Lung (tissue), 12 donors: ENCODE results near the gene SAXO1. TPM values are rescaled to one million over a fixed set of nuclear protein-coding genes. Genes with fewer than 3 reads are reported as not detected.
"Not testable (repeated sequence)": the region's sequence is repeated elsewhere in the genome, so short reads cannot be mapped to it uniquely, and the experiment has no call there.

Experiments used
- ATAC-seq: fragments of 200-7000 bp; cut with Tn5 transposase; one replicate; pipeline ENCODE4 v1.9.1; 2020; ENCODE audit warnings: moderate number of reproducible peaks; ENCODE audit not compliant: insufficient read depth, low FRiP score
- DNase-seq, 3 donors: peaks; one replicate each; pipeline ENCODE4 v3.0.0-alpha.2; 2013 to 2017
- H3K27ac ChIP-seq, 2 donors: one replicate each; pipeline ENCODE4 v1.5.1; 2013; ENCODE audit warnings: mild to moderate bottlenecking in 2 of 2, moderate library complexity in 2 of 2, control low read depth in 1 of 2, inconsistent platforms in 1 of 2, low read depth in 1 of 2, low read length in 1 of 2
- H3K27me3 ChIP-seq, 3 donors: one replicate each; pipeline ENCODE4 v1.5.1; 2013; ENCODE audit warnings: low read length in 2 of 3; ENCODE audit not compliant: control insufficient read depth in 3 of 3, insufficient read depth in 3 of 3
- H3K36me3 ChIP-seq, 4 donors: one replicate each; pipeline ENCODE4 v1.5.1; 2013; ENCODE audit warnings: low read length in 4 of 4, mild to moderate bottlenecking in 1 of 4, moderate library complexity in 1 of 4; ENCODE audit not compliant: control insufficient read depth in 4 of 4, insufficient read depth in 4 of 4
- H3K4me1 ChIP-seq, 5 donors: one replicate each; pipeline ENCODE4 v1.5.1; 2013; ENCODE audit warnings: low read length in 5 of 5, mild to moderate bottlenecking in 2 of 5, moderate library complexity in 1 of 5; ENCODE audit not compliant: control insufficient read depth in 5 of 5, insufficient read depth in 5 of 5
- H3K4me3 ChIP-seq: one replicate; pipeline ENCODE4 v1.5.1; 2013; ENCODE audit warnings: mild to moderate bottlenecking, control low read depth, moderate library complexity
- H3K9ac ChIP-seq, 2 donors: one replicate each; pipeline ENCODE4 v1.5.1; 2013; ENCODE audit warnings: low read length in 2 of 2, control low read depth in 1 of 2; ENCODE audit not compliant: insufficient read depth in 1 of 2
- H3K9me3 ChIP-seq, 4 donors: one replicate each; pipeline ENCODE4 v1.5.1; 2013; ENCODE audit warnings: low read length in 3 of 4, mild to moderate bottlenecking in 1 of 4, moderate library complexity in 1 of 4; ENCODE audit not compliant: control insufficient read depth in 4 of 4, insufficient read depth in 3 of 4
- CTCF ChIP-seq: IDR thresholded peaks from 2 replicates; pipeline ENCODE4 v1.5.1; 2012; ENCODE audit warnings: mild to moderate bottlenecking; ENCODE audit errors: control extremely low read depth, extremely low read depth
- WGBS, 2 donors: extraction: QIAGEN DNeasy Blood & Tissue Kit; methylation state at CpG; one replicate each; pipeline ENCODE4 v1.1.7; 2013; 5-methylcytosine and 5-hydroxymethylcytosine counted together
- polyA plus RNA-seq, 2 donors: library from polyadenylated mRNA; stranded (reverse); fragments of 200-250 nt; gene quantifications; one replicate each; pipeline ENCODE4 v1.2.1, GENCODE V29; 2013
- total RNA-seq, 2 donors: library from RNA; depleted of rRNA in 1 of 2; stranded (reverse); fragments of >200 nt in 1 of 2; gene quantifications; one replicate each; pipeline ENCODE4 v1.2.1, GENCODE V29; 2014 to 2021
- donor health status: control.
- donor health status: control.
- donor health status: Bipolar disorder and iron deficiency.
- donor health status: healthy.
- donor health status: DM: yes; HTN: yes; CAD: no.

The SAXO1 gene
- total and polyA plus RNA-seq, 4 donors: 0.02 to 0.54 (median 0.21) TPM

DNA sequence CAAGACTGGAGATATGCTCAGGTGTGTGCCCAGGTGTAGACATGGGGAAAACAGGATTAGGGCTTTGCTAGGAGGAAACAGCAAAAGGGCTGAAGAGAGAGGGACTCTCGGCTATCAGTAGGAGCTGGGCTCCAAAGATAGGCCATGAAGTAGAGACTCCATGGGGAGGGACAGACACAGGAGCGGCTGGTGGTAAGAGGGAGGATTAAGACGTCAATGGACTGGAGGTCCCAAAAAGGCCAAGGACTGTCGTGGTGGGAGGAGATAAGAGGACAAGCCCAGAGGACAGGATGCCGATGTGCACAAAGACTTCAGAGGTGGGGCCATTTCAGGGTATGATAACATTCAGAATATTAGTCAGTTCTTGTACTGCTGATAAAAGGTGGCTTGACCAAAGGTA is 93.1 kb downstream of the SAXO1 start:
- H3K4me3 ChIP-seq: no peak overlapping the region
- H3K36me3 ChIP-seq: no peaks in the 10 kb centered on the region
- no peaks in the 10 kb centered on the region for H3K27me3 ChIP-seq
- no peak for TF ChIP-seq CTCF
- H3K9me3 ChIP-seq: no peaks in the 10 kb centered on the region
- peaks cover 0 to 21% (median 3%) of the 10 kb centered on the region in 5 donors for H3K4me1 ChIP-seq
- DNase-seq (no peak), ATAC-seq (no peak)
- no peak overlapping the region for H3K9ac ChIP-seq
- no peak overlapping the region for H3K27ac ChIP-seq
- 92 to 96% methylated on average over 5 of the region's 5 CpGs for WGBS, 2 donors

DNA sequence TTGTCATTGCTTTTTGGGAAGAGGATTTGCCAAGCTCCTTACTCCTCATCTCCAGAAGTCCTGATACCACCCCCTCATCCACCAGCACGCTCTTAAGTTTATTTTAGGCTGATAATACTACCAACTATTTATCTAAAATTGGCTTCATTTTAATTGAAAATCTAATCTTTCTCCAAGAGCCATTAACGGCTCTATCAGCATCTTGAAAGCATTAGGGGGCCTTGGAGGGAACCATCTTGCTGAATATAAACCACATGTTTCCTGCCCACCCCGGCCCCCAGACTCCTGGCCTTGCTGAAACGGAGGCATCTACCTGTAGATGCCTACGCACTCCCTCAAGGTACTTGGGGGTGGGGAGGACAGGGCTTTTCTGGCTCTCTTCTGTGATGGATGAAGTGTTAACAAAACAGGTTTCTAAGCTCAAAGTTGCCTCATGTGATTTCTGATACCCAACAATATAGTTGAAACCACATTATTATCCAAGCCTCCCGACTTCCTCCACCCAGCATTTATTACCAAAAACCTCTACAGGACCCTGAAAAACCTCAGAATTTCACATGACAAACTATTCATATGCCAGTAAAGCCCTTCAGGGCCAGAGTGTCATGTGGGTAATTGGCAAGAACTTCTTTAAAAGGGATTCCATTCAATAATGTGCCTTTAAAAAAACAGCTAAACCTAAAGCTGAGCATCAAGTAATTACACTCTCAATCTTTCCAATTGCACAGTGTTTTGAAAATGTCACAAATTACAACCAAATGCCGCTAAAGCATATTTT is 96.7 kb downstream of the SAXO1 start:
- peaks cover 0 to 15% (median 0%) of the 10 kb centered on the region in 5 donors for H3K4me1 ChIP-seq
- no peaks in the 10 kb centered on the region for H3K27me3 ChIP-seq
- DNase-seq: peak in 1 of 3 donors; percentile 19
- H3K4me3 ChIP-seq: no peak overlapping the region
- H3K9me3 ChIP-seq: no peaks in the 10 kb centered on the region
- TF ChIP-seq CTCF: no peak
- H3K27ac ChIP-seq: no peak overlapping the region
- no peaks in the 10 kb centered on the region for H3K36me3 ChIP-seq
- 65 to 69% methylated on average over 7 of the region's 7 CpGs for WGBS, 2 donors
- ATAC-seq: no peak
- no peak overlapping the region for H3K9ac ChIP-seq

DNA sequence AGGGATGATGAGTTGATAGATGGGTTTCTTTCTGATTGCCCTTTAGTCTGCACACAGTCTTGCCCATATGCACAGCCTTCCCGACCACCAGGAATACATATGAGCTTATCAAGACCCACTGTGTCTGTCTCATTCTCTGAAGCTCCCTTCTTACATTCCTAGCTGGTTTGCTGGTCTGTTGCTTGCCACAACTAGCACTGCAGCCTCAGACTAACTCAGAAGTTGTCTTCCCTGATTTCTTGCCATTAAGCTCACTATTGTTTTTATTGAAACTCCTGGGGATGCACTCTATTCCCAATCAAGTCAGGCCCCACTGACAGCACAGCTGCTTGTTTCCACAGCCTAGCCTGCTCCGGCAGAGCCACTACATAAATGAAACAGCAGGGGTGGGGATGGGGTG is 97.5 kb downstream of the SAXO1 start:
- Histone ChIP-seq H3K9ac (no peak overlapping the region), H3K27ac (no peak overlapping the region), H3K36me3 (no peaks in the 10 kb centered on the region), H3K4me1 (peaks cover 0 to 8% (median 0%) of the 10 kb centered on the region in 5 donors), H3K9me3 (no peaks in the 10 kb centered on the region), H3K4me3 (no peak overlapping the region), H3K27me3 (no peaks in the 10 kb centered on the region)
- ATAC-seq: no peak
- DNase-seq: peak in 1 of 3 donors; percentile 39
- TF ChIP-seq CTCF: no peak
- WGBS, 2 donors: 81 to 84% methylated on average over 2 of the region's 2 CpGs

GRCh38 chr9:18930611-18931010 is 102.4 kb downstream of the SAXO1 start:
- H3K4me3 ChIP-seq, ATAC-seq, H3K9me3 ChIP-seq, H3K27ac ChIP-seq, H3K36me3 ChIP-seq, H3K9ac ChIP-seq, DNase-seq, H3K27me3 ChIP-seq, H3K4me1 ChIP-seq: not testable (repeated sequence)
- WGBS, 2 donors: 85 to 87% methylated on average over 11 to 13 of the region's 13 CpGs
